DMS153 treated with DMSO at 0.1 percent for 48 hours (cell line): Measurements from ENCODE around the gene SLC25A15.
A peak's percentile ranks its signal among the peaks of the same experiment; 100 is the strongest.
"Not testable (repeated sequence)": the region's sequence is repeated elsewhere in the genome, so short reads cannot be mapped to it uniquely, and the experiment has no call there.

Experiments
- DNase-seq: peaks from one replicate; lab custom pipeline; 2025; ENCODE audit not compliant: unreplicated experiment; lab: John Stamatoyannopoulos, UW

The SLC25A15 gene

GRCh38 chr13:40780822-40781401 is 8.5 kb upstream of the SLC25A15 start:
- DNase-seq = no peak

DNA sequence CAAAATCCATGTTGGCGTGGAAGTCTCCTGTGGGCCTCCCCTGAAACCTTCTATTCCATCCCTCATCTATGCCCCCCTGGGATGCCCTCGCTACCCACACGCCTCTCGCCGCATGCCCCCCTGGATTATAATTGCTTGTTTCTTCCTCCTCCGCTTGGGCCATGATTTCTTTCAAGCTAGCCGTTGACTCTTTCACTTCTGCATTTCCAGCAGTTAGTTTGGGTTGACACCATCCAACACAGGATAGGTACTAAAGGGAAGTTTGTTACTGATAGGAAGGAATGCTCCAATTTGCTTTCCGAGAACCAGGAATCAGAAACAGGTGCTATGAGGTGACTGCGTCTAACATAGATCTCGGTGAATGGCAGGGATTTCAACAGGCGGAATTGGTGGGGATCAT is 7.7 kb upstream of the SLC25A15 start:
- no peak for DNase-seq

DNA sequence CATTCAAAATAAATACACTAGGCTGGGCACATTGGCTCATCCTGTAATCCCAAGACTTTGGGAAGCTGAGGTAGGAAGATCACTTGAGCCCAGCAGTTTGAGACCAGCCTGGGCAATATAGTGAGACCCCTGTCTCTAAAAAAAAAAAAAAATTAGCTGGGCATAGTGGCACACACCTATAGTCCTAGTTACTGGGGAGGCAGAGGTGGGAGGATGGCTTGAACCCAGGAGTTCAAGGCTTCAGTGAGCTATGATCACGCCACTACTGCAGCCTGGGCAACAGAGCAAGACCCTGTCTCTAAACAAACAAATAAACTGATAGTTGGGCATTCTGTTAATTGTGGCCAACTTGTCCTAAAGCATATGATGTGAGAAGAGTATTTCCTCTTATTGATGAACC is 6.4 kb upstream of the SLC25A15 start:
- not testable (repeated sequence) for DNase-seq

DNA sequence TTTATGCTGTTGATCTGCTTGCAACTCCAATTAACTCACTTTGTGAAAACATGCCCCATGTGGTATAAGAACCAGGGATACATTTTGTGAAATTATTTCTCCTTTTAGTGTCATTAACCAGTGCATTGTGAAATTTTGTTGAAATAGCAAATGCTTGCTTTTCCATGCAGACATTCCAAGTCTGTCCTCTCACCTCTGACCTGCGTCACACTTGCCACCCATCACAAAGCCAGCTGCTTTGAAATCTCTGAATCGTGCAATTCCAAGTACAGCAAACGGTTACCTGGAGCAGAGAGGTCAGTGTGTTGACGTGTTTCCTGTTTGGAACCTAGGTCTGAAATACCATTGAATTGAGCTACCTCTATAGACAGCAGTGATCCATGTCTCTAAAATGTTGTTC is 4.9 kb upstream of the SLC25A15 start:
- DNase-seq = no peak

DNA sequence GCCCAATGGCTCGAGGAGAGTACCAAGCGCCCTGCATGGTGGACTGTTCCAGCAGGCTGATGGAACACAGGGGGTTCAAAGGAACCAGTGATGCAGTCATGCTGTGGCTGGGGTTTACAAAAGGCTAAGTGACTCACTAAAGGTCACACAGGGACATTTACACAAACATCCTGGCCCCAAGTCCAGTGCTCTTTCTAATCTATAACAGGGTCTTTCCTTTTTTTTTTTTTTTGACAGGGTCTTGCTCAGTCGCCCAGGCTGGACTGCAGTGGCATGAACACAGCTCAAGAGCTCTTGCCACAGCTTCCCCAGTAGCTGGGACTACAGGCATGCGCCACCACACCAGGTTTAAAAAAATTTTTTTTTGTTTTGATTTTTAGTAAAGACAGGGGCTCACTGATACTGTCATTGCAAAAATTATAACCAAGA is 2.8 kb upstream of the SLC25A15 start:
- DNase-seq = no peak

DNA sequence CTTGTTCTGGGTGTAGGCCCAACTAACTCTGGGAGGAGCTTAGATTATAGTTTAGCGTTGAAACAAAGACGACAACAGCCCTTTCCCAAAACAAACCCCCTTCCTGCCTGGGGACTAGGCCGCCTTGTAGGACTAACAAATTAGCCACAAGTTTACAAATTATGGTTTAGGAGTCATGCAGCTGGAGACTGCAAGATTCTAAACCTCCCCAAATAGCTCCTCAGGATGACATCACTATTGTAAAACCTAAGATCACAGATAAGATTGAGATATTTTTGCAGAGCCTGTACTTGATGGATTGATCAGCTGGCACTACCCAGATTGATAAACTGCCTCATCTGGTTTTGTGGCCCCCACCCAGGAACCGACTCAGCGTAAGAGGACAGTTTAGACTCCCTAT is 2.3 kb upstream of the SLC25A15 start:
- DNase-seq = no peak

DNA sequence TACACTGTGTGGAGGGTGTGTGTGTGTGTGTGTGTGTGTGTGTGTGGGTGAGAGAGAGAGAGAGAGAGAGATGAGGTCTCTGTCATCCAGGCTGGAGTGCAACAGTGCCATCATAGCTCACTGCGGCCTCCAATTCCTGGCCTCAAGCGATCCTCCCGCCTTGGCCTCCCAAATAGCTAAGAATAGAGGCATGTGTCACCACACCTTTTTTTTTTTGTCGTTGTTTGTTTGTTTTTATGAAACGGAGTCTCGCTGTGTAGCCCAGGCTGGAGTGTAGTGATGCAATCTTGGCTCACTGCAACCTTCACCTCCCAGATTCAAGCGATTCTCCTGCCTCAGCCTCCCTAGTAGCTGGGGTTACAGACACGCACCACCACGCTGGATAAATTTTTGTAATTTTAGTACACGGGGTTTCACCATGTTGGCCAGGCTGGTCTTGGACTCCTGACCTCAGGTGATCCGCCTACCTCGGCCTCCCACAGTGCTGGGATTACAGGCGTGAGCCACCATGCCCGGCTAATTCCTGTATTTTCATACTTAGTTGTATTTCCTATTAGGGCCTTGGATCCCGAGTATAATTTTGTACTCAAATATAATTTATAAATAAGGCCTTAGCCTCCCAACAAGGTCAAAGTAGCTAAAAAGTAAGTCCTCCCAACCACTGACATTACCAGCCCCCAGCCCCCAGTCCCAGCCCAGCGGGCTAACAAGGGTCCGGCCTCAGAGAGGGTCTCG is 704 bp upstream of the SLC25A15 start:
- DNase-seq = not testable (repeated sequence)

DNA sequence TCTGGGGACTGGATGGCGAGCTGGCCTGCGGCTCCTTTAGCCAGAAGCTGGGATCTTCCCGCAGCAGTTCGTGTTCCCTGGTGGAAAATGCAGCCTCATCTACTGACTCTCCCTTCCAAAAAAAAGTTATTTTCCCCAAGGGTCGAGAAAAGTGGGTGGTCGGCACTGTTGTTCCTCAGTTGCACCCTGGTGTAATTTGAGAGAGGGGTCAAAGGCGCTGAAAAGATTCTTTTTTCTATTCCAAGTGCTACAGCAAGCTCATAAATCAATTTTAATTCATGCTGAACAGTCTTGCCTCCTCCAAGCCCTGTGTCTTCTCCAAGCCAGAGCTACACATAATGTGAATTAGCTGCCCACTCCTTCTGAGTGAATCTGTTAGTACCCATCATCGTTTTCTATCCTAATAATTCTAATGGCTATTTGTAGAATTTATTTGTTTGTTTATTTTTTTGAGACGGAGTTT is 774 bp downstream of the SLC25A15 start:
- no peak for DNase-seq

- DNase-seq = no peak
Observed at GRCh38 chr13:40792284-40793051, 3.1 kb downstream of the SLC25A15 start.

DNA sequence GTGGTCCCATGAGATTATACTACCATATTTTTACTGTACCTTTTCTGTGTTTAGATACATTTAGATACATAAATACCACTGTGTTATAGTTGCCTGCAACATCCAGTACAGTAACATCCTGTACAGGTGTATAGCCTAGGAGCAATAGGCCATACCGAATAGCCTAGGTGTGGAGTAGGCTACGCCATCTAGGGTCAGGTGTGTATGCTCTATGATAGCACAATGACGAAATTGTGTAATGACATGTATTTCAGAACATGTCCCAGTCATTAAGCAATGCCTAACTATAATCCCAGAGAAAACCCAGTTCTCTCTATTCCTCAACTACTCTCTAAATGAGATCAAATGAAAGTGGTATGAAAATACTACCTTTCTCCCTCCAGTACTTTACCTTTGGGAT is 3.9 kb downstream of the SLC25A15 start:
- DNase-seq = no peak

GRCh38 chr13:40794414-40795368 is 5.3 kb downstream of the SLC25A15 start:
- no peak for DNase-seq

DNA sequence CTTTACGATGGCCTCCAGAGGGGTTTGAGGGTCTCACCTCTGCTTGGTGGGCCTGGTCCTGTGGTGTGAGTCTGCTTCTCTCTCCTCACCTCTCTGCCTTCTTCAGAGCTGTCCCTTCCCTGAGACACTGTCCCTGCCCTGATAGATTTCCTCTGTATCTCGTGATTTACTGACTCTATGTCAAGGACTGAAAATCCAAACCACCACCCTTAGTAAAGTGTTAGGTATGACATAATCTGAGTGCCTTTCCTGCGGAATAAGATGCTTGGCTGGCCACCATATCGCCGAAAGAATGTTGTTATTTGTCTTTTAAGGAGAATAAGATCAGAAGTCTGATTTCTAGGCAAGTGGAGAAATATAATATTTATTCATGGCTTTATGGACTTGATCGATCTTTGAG is 7.2 kb downstream of the SLC25A15 start:
- DNase-seq = no peak

- DNase-seq = peak; percentile 26
Observed at GRCh38 chr13:40798380-40798779, 9.0 kb downstream of the SLC25A15 start.

DNA sequence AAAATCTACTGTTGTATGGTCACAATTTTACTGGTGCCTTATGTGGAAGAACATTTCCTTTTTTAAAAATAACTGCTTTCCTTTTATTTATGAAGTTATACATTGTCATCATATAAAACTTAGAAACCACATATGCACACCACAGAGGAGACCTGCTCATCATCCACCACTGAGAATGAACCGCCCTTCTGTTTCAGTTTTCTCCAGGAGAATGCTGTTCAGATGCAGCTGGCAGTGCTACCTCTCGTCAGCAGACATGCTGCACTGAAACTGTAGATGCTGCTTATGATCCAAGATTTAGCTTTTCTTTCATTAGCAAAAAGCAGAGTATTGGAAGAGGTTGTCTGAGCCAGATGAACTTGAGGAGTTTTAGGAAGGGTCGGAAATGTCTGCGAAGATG is 10.1 kb downstream of the SLC25A15 start:
- DNase-seq = no peak

DNA sequence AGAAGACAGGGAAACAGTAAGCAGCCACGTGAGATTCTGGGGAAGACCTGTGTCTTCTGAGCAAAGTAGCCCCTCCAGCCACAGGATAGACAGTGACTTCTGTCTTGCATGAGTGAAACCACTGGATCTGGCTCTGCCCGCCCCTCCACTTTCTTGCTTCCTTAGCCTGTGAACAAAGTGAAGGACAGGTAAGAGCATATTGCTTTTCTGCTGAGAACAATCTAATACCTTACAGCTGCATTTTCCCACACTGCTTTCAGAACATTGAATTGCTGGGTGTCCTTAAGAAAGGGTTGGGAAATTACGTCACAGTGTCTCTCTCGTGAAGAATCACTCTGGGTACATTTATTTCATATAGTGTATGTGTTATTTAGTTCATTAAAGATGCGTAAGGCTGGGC is 11.1 kb downstream of the SLC25A15 start:
- DNase-seq = no peak

DNA sequence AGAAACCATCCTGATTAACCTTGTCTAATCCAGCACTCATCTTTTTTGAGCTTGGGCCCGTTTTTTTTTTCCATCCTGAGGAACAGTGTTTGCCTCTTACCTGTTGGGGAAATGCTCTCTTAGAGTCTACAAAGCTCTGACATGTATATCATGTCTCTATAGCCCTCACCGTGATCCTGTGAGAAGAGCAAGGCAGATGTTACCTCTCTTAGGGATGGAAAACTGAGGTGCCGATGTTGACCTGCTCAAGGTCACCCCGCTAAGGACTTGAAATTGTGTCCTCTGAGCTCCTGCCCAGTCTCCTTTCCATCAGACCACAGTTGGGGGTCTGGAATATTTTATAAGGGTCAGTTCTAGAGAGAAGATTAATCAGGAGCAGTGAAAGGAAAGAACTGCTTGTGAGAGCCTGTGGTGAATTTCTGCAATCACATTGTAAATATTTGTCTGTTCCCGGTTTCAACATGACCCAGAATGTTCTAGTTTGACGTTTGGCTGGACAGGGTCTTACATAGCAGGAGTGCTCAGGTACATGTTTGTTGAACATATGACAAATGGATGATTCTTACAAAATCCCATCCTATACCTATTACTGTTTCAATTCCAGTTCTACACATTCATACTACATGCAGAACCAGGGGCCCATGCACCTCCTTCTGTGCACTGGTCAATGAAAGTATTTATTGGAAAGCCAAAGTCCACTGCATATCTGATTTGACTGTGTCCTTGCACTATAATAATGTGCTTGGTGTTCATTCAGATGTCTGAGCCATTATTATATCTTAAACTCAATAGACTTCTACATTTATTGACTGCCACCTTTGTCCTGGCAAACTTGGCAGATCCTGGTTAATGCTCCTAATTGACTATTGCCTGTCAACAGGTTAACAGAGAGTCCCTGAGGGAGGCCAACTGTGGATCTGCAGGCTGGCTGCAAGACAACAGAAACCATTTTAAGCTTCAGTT is 12.1 kb downstream of the SLC25A15 start:
- DNase-seq = no peak

- no peak for DNase-seq
Observed at GRCh38 chr13:40803316-40803715, 13.9 kb downstream of the SLC25A15 start.

DNA sequence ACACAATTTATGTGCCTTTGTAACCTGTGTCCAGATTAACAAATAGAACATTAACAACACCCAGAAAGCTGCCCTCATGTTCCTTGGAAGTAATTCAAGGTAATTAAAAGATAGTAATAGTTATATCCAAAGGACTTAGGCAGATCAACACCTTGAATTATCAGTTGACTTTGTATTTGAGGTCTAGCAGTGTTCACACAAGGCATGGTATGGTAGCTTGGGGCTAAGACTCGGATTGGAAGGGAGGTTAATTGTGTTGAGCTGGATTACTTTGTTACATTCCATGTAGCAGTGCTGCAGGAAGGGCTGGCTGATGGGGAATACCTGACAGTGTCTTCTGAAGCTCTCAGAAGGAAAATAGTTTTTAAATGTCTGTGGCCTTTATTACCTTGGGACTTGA is 16.8 kb downstream of the SLC25A15 start:
- DNase-seq = no peak

DNA sequence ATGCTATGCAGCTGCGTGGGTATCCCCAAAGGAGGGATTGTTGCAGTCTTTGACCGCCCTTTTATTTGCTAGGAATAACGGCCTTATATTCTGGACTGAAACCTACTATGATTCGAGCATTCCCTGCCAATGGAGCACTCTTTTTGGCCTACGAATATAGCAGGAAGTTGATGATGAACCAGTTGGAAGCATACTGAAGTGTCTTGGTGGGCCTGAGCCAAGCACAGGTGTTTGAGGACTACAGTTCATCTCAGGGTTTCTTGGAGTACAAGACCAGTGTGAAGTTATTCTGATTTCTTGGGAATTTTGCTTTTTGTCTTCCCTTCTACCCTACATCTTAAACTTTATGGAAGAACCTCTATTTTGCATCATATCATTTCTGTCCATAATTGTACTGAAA is 20.1 kb downstream of the SLC25A15 start:
- DNase-seq = no peak

GRCh38 chr13:40812102-40812501 is 22.7 kb downstream of the SLC25A15 start:
- no peak for DNase-seq
